HG03108 (cell line): ENCODE results near the gene ZDHHC16.

Experiments used
- ATAC-seq: cut with Tn5 transposase; IDR thresholded peaks from one replicate; pipeline ENCODE4 v1.9.1; 2021; ENCODE audit warnings: moderate library complexity; ENCODE audit not compliant: unreplicated experiment

Gene ZDHHC16

DNA sequence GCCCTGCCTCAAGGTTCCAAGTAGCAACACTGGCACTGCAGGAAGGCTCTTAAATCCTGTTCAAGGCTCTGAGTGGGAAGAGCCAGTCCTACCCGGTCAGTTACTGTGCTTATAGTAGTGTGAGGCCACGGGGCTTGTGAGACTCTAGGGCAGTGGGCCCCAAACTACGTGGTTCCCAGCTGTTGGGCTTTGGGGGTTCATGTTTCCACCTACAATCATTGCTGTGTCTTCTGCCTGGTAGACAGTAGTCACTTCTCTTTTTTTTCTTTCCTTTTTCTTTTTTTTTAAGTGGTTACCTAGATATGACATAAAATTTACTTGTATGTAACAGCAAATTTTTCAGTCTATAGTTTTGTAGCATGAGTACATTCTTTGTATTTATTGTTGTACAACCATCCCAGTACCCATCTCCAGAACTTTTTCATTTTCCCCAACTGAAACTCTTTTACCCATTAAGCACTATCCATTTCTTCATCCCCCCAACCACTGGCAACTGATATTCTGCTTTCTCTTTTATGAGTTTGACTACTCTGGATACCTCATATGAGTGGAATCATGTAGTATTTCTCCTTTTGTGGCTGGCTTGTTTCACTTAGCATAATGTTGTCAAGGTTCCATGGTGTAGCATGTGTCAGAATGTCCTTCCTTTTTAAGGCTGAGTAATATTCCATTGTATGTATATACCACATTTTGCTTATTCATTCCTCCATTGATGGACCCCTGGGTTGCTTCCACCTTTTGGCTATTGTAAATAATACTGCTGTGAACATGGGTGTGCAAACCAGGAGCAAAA, 60.4 kb downstream of the ZDHHC16 start:
- no peak for ATAC-seq
